Fibroblast of lung (primary cell): Measurements from ENCODE around the gene SHISA8.

Experiments used
- CTCF ChIP-seq, 2 donors: IDR thresholded peaks in 1 of 2; conservative IDR thresholded peaks in 1 of 2; 1 replicate in 1 of 2; 2 replicates in 1 of 2; pipeline ENCODE4 v1.5.1; 2011 to 2012; ENCODE audit warnings: low read length in 2 of 2, control low read depth in 1 of 2, inconsistent platforms in 1 of 2, low read depth in 1 of 2, mild to moderate bottlenecking in 1 of 2
- EZH2 ChIP-seq: IDR thresholded peaks from 2 replicates; pipeline ENCODE4 v1.5.1; 2012; ENCODE audit warnings: low read length, control low read depth, mild to moderate bottlenecking; ENCODE audit errors: missing control alignments

DNA sequence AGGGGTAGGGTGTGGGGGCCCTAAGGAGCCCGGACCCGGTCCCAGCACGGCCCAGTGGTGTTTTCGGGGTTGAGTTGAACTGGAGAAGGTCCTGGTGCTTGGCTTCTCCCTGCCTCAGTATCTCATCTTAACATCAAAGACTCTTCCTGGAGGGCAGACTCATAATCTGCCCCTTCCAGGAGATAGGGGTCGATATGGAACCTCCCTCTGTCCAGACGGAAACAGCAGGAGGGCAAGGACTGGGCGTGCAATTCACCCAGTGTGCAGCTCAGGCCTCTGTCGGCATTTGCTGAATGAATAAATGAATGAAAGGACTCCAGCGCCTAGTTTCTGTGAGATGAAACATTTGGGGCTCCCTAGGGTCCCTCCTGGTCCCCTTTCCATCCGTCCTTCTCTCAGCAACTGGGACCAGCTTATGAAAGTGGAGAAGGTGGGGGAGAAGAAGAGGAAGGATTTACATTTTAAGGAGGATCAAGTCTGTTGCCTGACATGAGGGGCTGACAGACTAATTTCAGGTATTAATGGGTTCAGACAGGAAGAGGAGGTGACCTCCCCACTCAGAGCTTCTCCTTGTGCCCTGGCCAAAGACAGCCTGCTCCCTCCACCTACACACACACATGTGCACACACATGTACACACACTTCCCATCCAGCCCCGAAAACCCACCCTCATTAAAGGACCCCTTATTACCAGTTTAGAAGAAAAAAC lies 1.1 kb upstream of the SHISA8 start:
- TF ChIP-seq CTCF (conservative IDR thresholded peaks at IDR 0.05 in 1 of 2, IDR thresholded peaks at IDR 0.05 in 1 of 2; ENCODE audit: low read depth in 1 of 2, low read length in 2 of 2) (no peak), EZH2 (peak; percentile 40)
